ENCODE measurements around the gene UNC13C.

Gene UNC13C

GRCh38 chr15:54120949-54121463, 142.8 kb downstream of the UNC13C start:
- no peak for DNase-seq

- DNase-seq: no peak
These were observed 149.3 kb downstream of the UNC13C start for GRCh38 chr15:54127574-54127973.

- DNase-seq: no peak
These were observed 153.2 kb downstream of the UNC13C start for GRCh38 chr15:54131410-54131809.

GRCh38 chr15:54149115-54149531, 170.9 kb downstream of the UNC13C start:
- no peak for DNase-seq

- DNase-seq: no peak
These were observed 172.0 kb downstream of the UNC13C start for GRCh38 chr15:54150255-54150654.

GRCh38 chr15:54159012-54159411, 180.8 kb downstream of the UNC13C start:
- DNase-seq: no peak

- no peak for DNase-seq
These were observed 209.1 kb downstream of the UNC13C start for GRCh38 chr15:54187325-54187724.

GRCh38 chr15:54197995-54198394, 219.8 kb downstream of the UNC13C start:
- no peak for DNase-seq

- DNase-seq: no peak
These were observed 228.5 kb downstream of the UNC13C start for GRCh38 chr15:54206586-54207321.

GRCh38 chr15:54208786-54209185, 230.5 kb downstream of the UNC13C start:
- DNase-seq: no peak

GRCh38 chr15:54212635-54213034, 234.4 kb downstream of the UNC13C start:
- DNase-seq: no peak

- DNase-seq: no peak
These were observed 248.2 kb downstream of the UNC13C start for GRCh38 chr15:54226455-54226854.

GRCh38 chr15:54227569-54227968, 249.3 kb downstream of the UNC13C start:
- no peak for DNase-seq

GRCh38 chr15:54250326-54250725, 272.1 kb downstream of the UNC13C start:
- DNase-seq: no peak

- DNase-seq: no peak
These were observed 277.9 kb downstream of the UNC13C start for GRCh38 chr15:54256190-54256589.

GRCh38 chr15:54273928-54274327, 295.7 kb downstream of the UNC13C start:
- no peak for DNase-seq

- DNase-seq: no peak
These were observed 299.6 kb downstream of the UNC13C start for GRCh38 chr15:54277834-54278233.

GRCh38 chr15:54280726-54281125, 302.5 kb downstream of the UNC13C start:
- DNase-seq: no peak

GRCh38 chr15:54282228-54282836, 304.1 kb downstream of the UNC13C start:
- DNase-seq: no peak

- no peak for DNase-seq
These were observed 309.8 kb downstream of the UNC13C start for GRCh38 chr15:54288049-54288448.

- DNase-seq: no peak
These were observed 311.4 kb downstream of the UNC13C start for GRCh38 chr15:54289590-54290136.

- DNase-seq: no peak
These were observed 320.2 kb downstream of the UNC13C start for GRCh38 chr15:54298396-54298795.

GRCh38 chr15:54304321-54304720, 326.1 kb downstream of the UNC13C start:
- DNase-seq: no peak

- DNase-seq: no peak
These were observed 326.9 kb downstream of the UNC13C start for GRCh38 chr15:54305138-54305537.
